Measurements from ENCODE around the gene ABHD1. TPM values are rescaled to one million over a fixed set of nuclear protein-coding genes. Genes with fewer than 3 reads are reported as not detected.

ABHD1 gene
- total RNA-seq, 2 donors from 2014 or later, result 0.29 to 1.0 TPM

- Histone ChIP-seq H3K9me3 (ENCODE audit: control insufficient read depth, low read length) (no peaks in the 10 kb centered on the region), H3K27ac (ENCODE audit: low read depth, low read length) (no peak overlapping the region), H3K4me1 (ENCODE audit: control insufficient read depth, insufficient read depth, low read length) (no peaks in the 10 kb centered on the region), H3K4me3 (ENCODE audit: low read length) (no peak overlapping the region), H3K36me3 (ENCODE audit: control insufficient read depth, insufficient read depth, low read length) (no peaks in the 10 kb centered on the region), H3K27me3 (ENCODE audit: control insufficient read depth, insufficient read depth, low read length, poor library complexity, severe bottlenecking) (peaks cover 6% of the 10 kb centered on the region), H3K9ac (ENCODE audit: extremely low read depth, low read length, poor library complexity, severe bottlenecking) (no peak overlapping the region)
- no peak for DNase-seq
- Mint-ChIP-seq H3K4me1 (peaks cover 14% of the 10 kb centered on the region), H3K27me3 (ENCODE audit: insufficient read depth) (peaks cover 13% of the 10 kb centered on the region), H3K9me3 (no peaks in the 10 kb centered on the region), H3K27ac (no peak overlapping the region), H3K4me3 (no peak overlapping the region), H3K36me3 (ENCODE audit: low read depth) (no peaks in the 10 kb centered on the region)
- TF ChIP-seq CTCF (conservative IDR thresholded peaks at IDR 0.05), result no peak
- 94 to 97% methylated on average over 36 to 38 of the region's 38 CpGs for WGBS, 2 experiments (ENCODE audit: insufficient coverage in 1 of 2, insufficient read length in 1 of 2)
These were observed 41.4 kb upstream of the ABHD1 start for GRCh38 chr2:27081984-27082772.

- H3K4me1 Mint-ChIP-seq, result peaks cover 14% of the 10 kb centered on the region
- no peaks in the 10 kb centered on the region for H3K4me1 ChIP-seq (ENCODE audit: control insufficient read depth, insufficient read depth, low read length)
- H3K9me3 ChIP-seq (ENCODE audit: control insufficient read depth, low read length), result no peaks in the 10 kb centered on the region
- 93 to 98% methylated on average over 9 to 27 of the region's 27 CpGs for WGBS, 2 experiments (ENCODE audit: insufficient coverage in 1 of 2, insufficient read length in 1 of 2)
- H3K4me3 Mint-ChIP-seq, result no peak overlapping the region
- peaks cover 18% of the 10 kb centered on the region for H3K27me3 Mint-ChIP-seq (ENCODE audit: insufficient read depth)
- no peak for DNase-seq
- H3K27ac ChIP-seq (ENCODE audit: low read depth, low read length), result no peak overlapping the region
- H3K36me3 Mint-ChIP-seq (ENCODE audit: low read depth), result no peaks in the 10 kb centered on the region
- no peaks in the 10 kb centered on the region for H3K36me3 ChIP-seq (ENCODE audit: control insufficient read depth, insufficient read depth, low read length)
- no peak overlapping the region for H3K4me3 ChIP-seq (ENCODE audit: low read length)
- no peaks in the 10 kb centered on the region for H3K9me3 Mint-ChIP-seq
- peaks cover 13% of the 10 kb centered on the region for H3K27me3 ChIP-seq (ENCODE audit: control insufficient read depth, insufficient read depth, low read length, poor library complexity, severe bottlenecking)
- no peak overlapping the region for H3K27ac Mint-ChIP-seq
- TF ChIP-seq CTCF (conservative IDR thresholded peaks at IDR 0.05), result no peak
- H3K9ac ChIP-seq (ENCODE audit: extremely low read depth, low read length, poor library complexity, severe bottlenecking), result no peak overlapping the region
These were observed 40.7 kb upstream of the ABHD1 start for GRCh38 chr2:27082773-27083409.

GRCh38 chr2:27083410-27084296 lies 40.0 kb upstream of the ABHD1 start:
- WGBS, 2 experiments (ENCODE audit: insufficient coverage in 1 of 2, insufficient read length in 1 of 2), result 89 to 94% methylated on average over 17 to 20 of the region's 20 CpGs

More at GRCh38 chr2:27083410-27084296, 40.0 kb upstream of the ABHD1 start:
- Histone ChIP-seq H3K9ac (ENCODE audit: extremely low read depth, low read length, poor library complexity, severe bottlenecking) (no peak overlapping the region), H3K9me3 (ENCODE audit: control insufficient read depth, low read length) (no peaks in the 10 kb centered on the region), H3K4me3 (ENCODE audit: low read length) (no peak overlapping the region), H3K4me1 (ENCODE audit: control insufficient read depth, insufficient read depth, low read length) (no peaks in the 10 kb centered on the region), H3K27ac (ENCODE audit: low read depth, low read length) (no peak overlapping the region), H3K36me3 (ENCODE audit: control insufficient read depth, insufficient read depth, low read length) (no peaks in the 10 kb centered on the region), H3K27me3 (ENCODE audit: control insufficient read depth, insufficient read depth, low read length, poor library complexity, severe bottlenecking) (peaks cover 21% of the 10 kb centered on the region)
- H3K27ac Mint-ChIP-seq, result no peak overlapping the region
- H3K4me1 Mint-ChIP-seq, result peaks cover 10% of the 10 kb centered on the region
- no peak for DNase-seq
- TF ChIP-seq CTCF (conservative IDR thresholded peaks at IDR 0.05), result no peak
- H3K4me3 Mint-ChIP-seq, result no peak overlapping the region
- H3K36me3 Mint-ChIP-seq (ENCODE audit: low read depth), result no peaks in the 10 kb centered on the region
- peaks cover 24% of the 10 kb centered on the region for H3K27me3 Mint-ChIP-seq (ENCODE audit: insufficient read depth)
- H3K9me3 Mint-ChIP-seq, result no peaks in the 10 kb centered on the region

Measured in endodermal cell (in vitro differentiated cells).